Erythroblast (primary cell): ENCODE results near the gene FAM81B.
A peak's percentile ranks its signal among the peaks of the same experiment; 100 is the strongest.

Experiments
- DNase-seq, 2 experiments: peaks; one replicate each; lab custom pipeline; 2025; lab: John Stamatoyannopoulos, UW
- GATA1 ChIP-seq: IDR thresholded peaks from 2 replicates; pipeline ENCODE4 v1.6.1; 2011; ENCODE audit warnings: low read depth, mild to moderate bottlenecking, control low read depth, low read length, moderate library complexity
- POLR2A ChIP-seq: IDR thresholded peaks from 2 replicates; pipeline ENCODE4 v1.6.1; 2011; ENCODE audit warnings: mild to moderate bottlenecking, low read length

FAM81B gene

DNA sequence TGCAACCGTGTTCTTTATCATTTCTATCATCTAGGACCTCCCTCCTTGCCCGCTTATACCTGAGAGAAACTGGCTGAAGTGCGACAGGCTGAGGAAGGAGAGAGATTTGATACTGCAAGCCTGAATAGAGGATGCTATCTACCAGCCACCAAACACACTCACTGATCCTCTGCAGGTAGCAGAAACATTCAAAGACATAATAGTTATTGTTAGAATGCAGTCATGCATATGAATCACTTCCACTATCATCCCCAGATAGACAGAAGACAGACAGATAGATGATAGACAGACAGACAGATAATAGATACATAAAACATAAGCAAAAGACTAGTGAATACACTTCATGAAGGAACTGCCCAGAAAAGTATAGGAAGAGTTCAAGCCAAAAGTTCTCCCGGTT lies 32.9 kb downstream of the FAM81B start:
- no peak for TF ChIP-seq POLR2A
- no peak for TF ChIP-seq GATA1
- DNase-seq: no peak

DNA sequence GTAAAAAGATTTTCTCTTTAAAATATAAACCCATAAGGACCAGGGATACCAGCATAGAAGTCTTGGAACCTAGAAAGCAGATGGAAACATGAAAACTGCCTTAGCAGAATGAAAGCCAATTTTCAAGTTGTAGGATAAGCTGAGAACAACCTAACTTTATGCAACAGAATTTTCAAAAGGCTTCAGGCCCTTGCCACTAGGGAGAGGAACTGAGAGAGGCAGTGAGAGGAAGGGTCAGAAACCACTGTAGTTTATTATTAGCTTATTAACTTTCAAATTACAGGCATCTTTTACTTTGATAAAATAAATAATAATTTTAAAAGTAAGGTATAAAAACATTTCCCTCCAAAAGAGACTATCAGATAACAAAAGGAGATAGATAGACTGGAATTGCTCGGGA lies 33.4 kb downstream of the FAM81B start:
- TF ChIP-seq POLR2A: no peak
- TF ChIP-seq GATA1: no peak
- no peak for DNase-seq

DNA sequence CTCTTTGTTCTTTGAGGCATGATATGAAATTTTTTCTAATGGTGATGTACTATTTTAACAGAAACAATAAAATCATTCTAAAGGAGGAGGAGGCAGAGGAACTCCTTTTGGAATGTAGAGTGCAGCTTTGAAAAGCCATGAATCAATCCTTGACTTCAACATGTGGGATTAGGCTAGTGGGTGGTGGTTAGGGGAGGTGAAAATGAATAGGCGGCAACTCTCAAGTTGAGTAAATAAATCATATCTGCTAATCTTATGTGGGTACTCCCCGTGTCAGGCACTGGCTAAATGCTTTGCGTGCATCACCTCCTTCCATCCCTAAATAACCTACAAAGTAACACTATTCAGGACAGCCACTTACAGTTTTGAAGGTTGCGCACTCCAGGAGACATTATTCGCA lies 35.1 kb downstream of the FAM81B start:
- TF ChIP-seq POLR2A (no peak), GATA1 (no peak)
- no peak for DNase-seq

DNA sequence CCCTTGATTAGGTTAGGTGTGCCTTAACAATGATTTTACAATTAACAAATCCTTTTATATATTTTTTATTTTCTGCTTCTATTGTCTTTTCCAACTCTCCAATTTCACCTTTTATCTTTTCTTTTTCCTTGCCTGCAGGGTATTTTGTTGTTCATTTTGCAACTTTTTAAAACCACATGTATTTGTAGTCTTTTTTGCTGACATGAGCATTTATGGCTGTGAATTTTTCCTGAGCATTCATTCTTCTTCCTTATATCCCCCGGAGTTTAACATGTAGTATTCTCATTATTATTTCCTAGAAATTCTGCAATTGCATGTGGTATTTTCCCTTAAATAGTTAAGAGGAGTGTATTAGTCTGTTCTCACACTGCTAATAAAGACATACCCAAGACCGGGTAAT lies 41.6 kb downstream of the FAM81B start:
- no peak for DNase-seq
- TF ChIP-seq POLR2A (no peak), GATA1 (no peak)

DNA sequence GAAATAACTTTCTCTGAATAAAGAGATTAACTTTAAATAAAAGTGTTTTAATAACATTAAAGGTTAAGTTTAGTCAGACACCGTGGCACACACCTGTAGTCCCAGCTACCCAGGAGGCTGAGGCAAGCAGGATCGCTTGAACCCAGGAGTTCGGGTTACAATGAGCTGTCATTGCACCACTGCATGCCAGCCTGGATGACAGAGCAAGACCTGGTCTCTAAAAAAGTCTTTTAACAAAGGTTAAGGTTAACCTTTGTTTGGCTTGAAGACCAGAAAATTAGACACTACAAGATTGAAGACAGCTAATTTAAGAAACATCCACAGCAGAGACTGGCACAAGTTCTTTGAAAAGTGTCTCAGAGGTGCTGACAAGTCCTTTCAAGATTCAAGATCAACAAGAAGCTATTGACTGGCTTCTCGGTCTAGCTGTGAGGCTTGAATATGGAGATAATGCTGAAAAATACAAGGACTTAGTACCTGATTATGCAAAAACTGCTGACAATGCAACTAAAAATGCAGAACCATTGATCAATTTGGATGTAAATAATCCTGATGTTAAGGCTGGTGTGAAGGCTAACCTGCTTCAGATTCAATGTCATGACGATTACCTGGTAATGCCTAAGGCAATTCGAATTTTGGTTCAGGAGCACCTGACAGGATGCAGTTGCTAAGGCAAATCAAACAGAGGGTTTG lies 48.8 kb downstream of the FAM81B start:
- TF ChIP-seq POLR2A: no peak
- no peak for TF ChIP-seq GATA1

DNA sequence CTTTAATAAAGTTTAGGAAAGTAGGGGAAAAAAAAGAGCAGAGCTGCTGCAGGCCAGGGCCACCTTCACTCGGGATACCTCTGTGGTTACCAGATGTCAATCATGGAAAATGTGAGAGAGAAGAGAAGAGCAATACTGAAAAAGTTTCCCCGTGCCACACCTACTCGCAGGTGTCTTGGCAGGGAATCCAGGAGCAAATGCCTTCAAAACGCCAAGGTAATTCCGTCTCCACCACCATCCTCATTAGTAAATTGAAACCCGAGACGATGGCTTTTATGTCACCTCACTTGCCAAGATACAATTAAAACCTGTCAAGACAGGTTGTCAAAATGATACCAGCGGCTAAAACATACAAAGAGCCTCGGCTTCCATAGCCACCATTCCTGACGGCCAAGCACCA lies 49.7 kb downstream of the FAM81B start:
- DNase-seq: no peak
- no peak for TF ChIP-seq GATA1
- no peak for TF ChIP-seq POLR2A

More for the DNA sequence above, 48.8 kb downstream of the FAM81B start:
- DNase-seq: no peak

DNA sequence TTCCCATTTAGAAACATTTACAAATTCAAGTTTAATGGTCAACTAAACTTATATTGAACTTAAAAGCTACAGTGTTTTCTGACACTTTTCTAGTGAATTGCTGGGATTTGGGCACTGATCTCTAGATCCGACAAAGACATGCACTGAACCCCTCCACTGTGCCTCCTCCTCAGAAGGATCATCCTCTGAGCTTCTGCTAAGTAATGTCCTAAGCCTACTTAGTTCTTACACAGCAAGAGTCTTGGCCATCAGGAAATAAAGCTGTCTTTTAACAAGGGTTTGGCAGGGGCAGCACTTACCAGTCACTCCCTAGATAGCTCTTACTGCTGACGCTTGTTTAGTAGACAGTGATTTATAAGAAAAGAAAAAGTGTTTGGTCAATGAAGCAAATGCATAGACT lies 50.5 kb downstream of the FAM81B start:
- TF ChIP-seq POLR2A (no peak), GATA1 (no peak)

DNA sequence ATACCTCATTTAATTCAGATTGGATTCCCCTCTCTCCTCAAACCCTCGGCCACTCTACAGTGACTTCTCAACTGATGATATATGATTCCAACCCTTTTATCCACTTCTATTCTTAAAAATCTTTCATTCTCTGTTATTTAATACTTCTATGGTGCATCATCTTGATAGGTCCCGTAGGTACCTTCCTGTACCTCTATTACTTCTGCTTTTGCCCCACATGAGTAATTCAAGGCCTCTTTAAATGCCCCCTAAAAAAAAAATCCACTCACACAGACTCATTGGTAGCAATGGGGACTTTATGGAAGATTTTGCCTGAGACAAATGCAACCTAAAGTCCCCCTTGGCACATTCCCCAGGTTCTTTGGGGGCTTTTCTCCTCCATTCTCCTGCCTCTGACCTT lies 54.3 kb downstream of the FAM81B start:
- no peak for DNase-seq
- TF ChIP-seq POLR2A (no peak), GATA1 (no peak)

More for the DNA sequence above, 50.5 kb downstream of the FAM81B start:
- no peak for DNase-seq

DNA sequence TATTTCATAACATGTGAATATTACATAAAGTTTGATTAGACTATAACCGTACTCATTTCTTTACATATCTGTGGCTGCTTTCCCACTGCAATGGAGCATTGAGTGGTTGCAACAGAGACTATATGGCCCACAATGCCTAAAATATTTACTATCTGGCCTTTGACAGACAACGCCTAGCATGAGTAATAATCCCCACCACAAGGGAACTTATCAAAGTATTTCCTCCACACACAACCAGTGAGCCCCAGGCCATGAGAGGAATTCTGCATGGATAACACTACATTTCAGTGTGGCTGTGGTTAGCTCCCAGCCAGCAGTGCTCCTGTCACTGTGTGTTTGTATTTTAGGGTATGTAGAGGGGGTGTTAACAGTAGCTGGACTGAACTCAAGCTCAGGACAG lies 54.8 kb downstream of the FAM81B start:
- peak; percentile 42 to 55 for DNase-seq
- TF ChIP-seq POLR2A: no peak
- TF ChIP-seq GATA1: no peak

DNA sequence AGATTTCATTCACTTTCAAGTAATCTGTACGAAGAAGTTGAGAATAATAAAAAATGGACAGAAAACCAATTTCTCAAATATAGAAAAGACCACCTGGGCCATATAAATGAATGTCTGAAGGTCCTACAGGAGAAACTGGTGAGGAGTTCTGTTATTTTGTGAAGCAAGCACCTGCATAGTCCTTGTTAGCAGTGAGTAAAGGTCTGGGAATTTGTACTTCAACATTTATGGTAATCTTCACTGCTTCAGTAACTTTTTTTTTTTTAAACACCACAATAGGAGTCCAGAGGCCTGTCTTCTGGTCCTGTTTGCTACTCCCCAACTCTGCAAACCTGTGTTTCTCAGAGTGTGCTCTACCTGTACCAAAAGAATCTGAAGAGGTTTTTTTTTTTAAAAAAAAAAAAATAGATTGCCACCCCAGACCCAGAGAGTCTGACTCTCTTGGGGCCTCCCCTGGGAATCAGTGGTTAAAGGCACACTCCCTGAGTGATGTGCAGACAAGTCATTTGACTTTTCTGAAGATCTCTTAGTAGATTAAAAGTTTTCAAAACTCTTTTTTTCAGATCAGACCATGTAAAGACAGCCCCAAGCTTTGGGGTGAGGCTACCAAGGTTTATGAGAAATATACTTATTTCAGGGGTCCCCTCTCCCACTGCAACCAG lies 55.5 kb downstream of the FAM81B start:
- TF ChIP-seq POLR2A (no peak), GATA1 (no peak)
- DNase-seq: no peak

DNA sequence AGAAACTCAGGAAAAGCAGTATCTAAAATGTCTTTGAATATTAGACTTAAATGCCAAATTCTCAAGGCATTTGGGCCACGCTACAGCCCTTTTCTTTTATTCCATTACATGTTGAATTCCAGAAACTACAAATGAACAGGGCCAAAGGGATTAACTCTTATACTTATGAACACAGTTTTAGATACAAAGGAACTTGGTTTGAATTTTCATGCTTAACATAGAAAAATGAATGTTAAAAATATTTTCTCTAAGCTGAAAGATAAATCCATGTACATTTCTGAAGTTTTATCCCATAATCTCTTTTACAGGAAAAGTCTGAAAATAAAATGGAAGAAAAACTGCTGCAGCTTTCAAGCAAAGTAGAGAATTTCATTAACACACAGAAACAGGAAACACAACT lies 56.8 kb downstream of the FAM81B start:
- no peak for DNase-seq
- TF ChIP-seq GATA1 (no peak), POLR2A (no peak)

DNA sequence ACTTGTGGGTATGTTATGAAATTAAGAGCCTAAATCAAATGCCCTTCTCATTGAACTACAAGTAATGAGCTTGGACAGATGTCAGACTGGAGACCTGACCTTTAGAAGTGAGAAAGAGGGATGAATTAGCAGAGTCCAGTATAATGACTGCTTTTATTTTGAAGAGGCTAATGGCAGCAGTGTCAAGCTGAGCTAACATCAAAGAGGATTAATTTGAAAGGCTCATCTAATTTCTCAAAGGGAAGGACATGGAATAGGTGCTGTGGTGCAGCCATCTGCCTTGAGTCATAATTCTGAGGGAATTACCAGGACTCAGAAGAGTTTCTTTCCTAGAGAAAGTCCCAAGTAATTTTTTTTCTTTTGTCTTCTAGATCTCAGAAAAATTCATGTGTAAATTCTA lies 57.6 kb downstream of the FAM81B start:
- TF ChIP-seq POLR2A (no peak), GATA1 (no peak)
- DNase-seq: no peak

DNA sequence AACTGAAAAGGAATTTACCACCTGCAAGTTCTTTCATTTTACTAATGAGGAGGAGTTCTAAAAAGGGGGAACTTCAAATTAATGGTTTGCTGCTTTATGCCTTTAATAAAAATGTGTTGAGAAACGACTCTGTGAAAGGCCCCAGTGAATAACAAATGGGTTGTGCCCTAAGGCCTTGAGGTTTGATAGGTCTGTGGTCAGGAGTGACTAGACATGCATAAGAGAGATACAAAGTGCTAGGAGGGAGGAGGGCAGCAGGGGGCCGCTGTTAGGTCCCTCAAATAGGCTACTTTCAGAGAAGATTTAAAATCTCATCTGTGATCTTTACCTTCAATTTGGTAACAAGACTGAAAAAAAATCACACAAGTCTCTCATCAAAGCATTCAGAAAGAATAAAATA lies 58.3 kb downstream of the FAM81B start:
- DNase-seq: no peak

DNA sequence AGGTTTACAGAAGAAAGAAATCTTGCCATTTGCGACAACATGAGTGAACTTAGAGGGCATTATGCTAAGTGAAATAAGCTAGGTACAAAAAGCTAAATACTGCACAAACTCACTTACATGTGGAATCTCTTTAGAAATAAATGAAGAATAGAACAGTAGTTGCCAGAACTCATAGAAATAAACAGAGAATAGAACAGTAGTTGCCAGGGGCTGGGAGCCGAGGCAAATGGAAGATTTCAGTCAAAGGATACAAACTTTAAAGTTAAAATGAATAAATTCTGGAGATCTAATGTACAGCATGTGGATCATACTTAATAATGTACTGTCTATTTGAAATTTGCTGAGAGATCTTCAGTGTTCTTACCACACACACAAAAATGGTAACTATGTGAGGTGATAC lies 63.4 kb downstream of the FAM81B start:
- DNase-seq: no peak
- no peak for TF ChIP-seq POLR2A
- no peak for TF ChIP-seq GATA1

More for the DNA sequence above, 58.3 kb downstream of the FAM81B start:
- TF ChIP-seq GATA1 (no peak), POLR2A (no peak)

DNA sequence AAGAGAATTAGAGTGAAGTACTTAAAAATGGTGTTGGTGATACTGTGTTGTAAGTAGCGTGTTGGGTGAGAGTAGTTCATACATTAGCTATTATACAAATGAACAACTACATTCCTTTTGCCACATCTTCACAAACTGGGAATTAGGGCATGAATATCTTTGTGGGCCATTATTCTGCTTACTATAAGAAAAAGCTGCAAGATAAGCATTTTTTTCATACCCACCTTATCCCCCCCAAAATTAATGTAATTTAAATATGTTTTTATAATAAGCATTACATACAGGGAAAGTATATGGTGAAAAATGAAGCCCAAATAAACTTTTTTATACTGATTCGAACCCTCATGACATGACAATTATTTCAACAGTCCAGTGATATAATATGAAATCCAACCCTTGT lies 69.5 kb downstream of the FAM81B start:
- DNase-seq: no peak
- TF ChIP-seq POLR2A (no peak), GATA1 (no peak)
